ENCODE data around the gene RHO. TPM values are rescaled to one million over a fixed set of nuclear protein-coding genes. Genes with fewer than 3 reads are reported as not detected.

The RHO gene
- total RNA-seq, 2 donors from 2014 or later: not detected

DNA sequence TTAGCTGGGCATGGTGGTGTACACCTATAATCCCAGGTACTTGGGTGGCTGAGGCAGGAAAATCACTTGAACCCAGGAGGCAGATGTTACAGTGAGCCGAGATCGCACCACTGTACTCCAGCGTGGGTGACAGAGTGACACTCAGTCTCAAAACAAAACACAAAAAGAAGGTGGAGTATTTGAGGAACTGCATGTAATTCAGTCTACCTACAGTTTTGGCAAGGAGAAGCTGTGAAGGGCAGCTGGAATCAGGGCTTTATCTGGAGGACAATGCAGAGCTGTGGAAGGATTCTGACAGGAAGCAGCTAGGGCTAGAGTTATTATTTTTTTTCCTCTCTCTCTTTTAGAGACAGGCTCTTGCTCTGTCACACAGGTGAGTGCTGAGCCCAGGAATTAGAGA lies 21.4 kb downstream of the RHO start:
- TF ChIP-seq, protein P1, sequence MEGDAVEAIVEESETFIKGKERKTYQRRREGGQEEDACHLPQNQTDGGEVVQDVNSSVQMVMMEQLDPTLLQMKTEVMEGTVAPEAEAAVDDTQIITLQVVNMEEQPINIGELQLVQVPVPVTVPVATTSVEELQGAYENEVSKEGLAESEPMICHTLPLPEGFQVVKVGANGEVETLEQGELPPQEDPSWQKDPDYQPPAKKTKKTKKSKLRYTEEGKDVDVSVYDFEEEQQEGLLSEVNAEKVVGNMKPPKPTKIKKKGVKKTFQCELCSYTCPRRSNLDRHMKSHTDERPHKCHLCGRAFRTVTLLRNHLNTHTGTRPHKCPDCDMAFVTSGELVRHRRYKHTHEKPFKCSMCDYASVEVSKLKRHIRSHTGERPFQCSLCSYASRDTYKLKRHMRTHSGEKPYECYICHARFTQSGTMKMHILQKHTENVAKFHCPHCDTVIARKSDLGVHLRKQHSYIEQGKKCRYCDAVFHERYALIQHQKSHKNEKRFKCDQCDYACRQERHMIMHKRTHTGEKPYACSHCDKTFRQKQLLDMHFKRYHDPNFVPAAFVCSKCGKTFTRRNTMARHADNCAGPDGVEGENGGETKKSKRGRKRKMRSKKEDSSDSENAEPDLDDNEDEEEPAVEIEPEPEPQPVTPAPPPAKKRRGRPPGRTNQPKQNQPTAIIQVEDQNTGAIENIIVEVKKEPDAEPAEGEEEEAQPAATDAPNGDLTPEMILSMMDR (IDR thresholded peaks at IDR 0.05): no peak
- no peak for ATAC-seq (ENCODE audit: insufficient number of reproducible peaks, low FRiP score, low read depth)
- Histone ChIP-seq H3K27me3 (replicated peaks; ENCODE audit: insufficient read depth) (no peaks in the 10 kb centered on the region), H3K27ac (no peak overlapping the region), H3K36me3 (no peaks in the 10 kb centered on the region), H3K4me1 (ENCODE audit: control insufficient read depth in 1 of 2, low read depth in 2 of 2) (peaks cover 5 to 24% of the 10 kb centered on the region in 2 donors), H3K4me3 (no peak overlapping the region), H3K9me3 (no peaks in the 10 kb centered on the region)
- DNase-seq (ENCODE audit: low spot score): no peak

DNA sequence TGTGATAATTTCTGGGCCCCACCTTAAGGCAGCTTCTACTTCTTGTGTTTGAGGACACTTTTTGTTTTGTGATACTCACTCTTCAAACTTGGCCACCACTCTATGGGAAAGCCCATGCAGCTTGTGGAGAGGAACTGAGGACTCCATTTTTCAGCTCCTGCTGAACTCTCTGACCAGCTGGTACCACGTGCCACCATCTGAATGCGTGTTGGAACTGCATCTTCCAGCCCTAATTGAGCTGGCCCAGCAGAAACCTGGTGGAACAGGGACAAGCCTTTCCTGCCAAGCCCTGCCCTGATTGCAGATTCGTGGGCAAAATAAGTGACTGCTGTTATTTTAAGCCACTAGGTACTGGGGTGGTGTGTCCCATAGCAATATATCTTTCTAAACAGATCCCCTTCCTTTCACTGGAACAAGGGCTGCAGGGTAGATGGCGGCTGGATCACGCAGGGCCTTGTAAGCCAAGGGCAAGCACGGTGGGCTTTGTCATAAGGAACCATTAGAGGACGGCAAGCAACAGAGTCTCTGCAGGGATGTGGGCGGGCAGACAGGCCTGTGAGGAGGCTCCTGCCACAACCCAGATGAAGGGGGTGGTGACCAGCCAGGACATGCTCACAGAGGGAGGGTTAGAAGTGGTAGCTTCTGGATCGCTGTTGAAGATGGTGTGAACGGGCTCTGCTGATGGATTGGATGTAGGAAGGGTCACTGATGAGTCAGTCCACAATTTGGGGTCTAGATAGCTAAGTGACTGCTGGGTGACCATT lies 24.0 kb downstream of the RHO start:
- H3K36me3 ChIP-seq: no peaks in the 10 kb centered on the region
- no peaks in the 10 kb centered on the region for H3K9me3 ChIP-seq
- TF ChIP-seq, protein P1 (IDR thresholded peaks at IDR 0.05): no peak
- H3K27me3 ChIP-seq (replicated peaks; ENCODE audit: insufficient read depth): no peaks in the 10 kb centered on the region
- DNase-seq (ENCODE audit: low spot score) (no peak), ATAC-seq (ENCODE audit: insufficient number of reproducible peaks, low FRiP score, low read depth) (no peak)
- no peak overlapping the region for H3K4me3 ChIP-seq
- no peak overlapping the region for H3K27ac ChIP-seq
- H3K4me1 ChIP-seq (ENCODE audit: control insufficient read depth in 1 of 2, low read depth in 2 of 2): peaks cover 22 to 51% of the 10 kb centered on the region in 2 donors

DNA sequence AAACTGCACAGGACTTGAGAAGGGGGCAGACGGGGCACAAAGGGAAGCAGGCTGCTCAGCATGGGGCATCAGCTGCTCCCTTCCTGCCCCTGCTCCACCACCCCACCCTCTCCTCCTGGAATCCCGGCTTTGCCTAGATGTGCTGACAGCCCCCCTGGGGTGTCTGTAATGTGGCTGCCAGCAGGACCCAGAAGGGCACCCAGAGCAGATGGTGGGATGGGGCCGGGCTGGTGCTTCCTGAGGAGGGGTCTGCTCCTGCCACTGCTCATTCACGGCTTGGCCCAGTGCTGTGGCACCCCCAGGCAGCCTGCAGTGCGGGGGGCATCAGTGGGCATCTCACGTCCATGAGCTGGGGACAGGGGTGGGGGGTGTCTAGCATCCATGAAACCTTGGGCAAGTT lies 24.7 kb downstream of the RHO start:
- DNase-seq (ENCODE audit: low spot score) (no peak), ATAC-seq (ENCODE audit: insufficient number of reproducible peaks, low FRiP score, low read depth) (no peak)
- no peak overlapping the region for H3K4me3 ChIP-seq
- H3K27ac ChIP-seq: no peak overlapping the region
- H3K36me3 ChIP-seq: no peaks in the 10 kb centered on the region
- TF ChIP-seq, protein P1 (IDR thresholded peaks at IDR 0.05): no peak
- peaks cover 27 to 57% of the 10 kb centered on the region in 2 donors for H3K4me1 ChIP-seq (ENCODE audit: control insufficient read depth in 1 of 2, low read depth in 2 of 2)
- no peaks in the 10 kb centered on the region for H3K27me3 ChIP-seq (replicated peaks; ENCODE audit: insufficient read depth)
- H3K9me3 ChIP-seq: no peaks in the 10 kb centered on the region

DNA sequence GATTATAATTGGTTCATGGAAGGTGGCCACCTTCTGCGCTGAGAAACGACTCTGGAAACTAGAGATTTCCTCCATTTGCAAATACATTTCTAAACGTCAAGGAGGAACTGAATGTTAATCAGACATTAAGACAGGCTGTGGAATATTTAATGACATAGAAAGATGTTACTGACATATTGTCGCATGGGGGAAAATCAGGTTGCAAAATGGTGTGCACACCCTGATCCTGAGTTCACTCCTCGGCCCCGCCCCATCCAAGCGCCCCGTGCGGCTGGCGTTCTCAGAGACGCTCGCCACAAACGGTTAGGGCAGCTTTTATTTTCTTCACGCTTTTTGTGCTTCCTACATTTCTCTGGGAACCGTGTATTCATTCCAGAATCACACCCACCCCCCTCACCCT lies 25.3 kb downstream of the RHO start:
- Histone ChIP-seq H3K4me3 (no peak overlapping the region), H3K4me1 (ENCODE audit: control insufficient read depth in 1 of 2, low read depth in 2 of 2) (peaks cover 33 to 63% of the 10 kb centered on the region in 2 donors), H3K9me3 (no peaks in the 10 kb centered on the region), H3K36me3 (no peaks in the 10 kb centered on the region), H3K27me3 (replicated peaks; ENCODE audit: insufficient read depth) (no peaks in the 10 kb centered on the region), H3K27ac (no peak overlapping the region)
- DNase-seq (ENCODE audit: low spot score) (no peak), ATAC-seq (ENCODE audit: insufficient number of reproducible peaks, low FRiP score, low read depth) (no peak)
- TF ChIP-seq, protein P1 (IDR thresholded peaks at IDR 0.05): no peak

DNA sequence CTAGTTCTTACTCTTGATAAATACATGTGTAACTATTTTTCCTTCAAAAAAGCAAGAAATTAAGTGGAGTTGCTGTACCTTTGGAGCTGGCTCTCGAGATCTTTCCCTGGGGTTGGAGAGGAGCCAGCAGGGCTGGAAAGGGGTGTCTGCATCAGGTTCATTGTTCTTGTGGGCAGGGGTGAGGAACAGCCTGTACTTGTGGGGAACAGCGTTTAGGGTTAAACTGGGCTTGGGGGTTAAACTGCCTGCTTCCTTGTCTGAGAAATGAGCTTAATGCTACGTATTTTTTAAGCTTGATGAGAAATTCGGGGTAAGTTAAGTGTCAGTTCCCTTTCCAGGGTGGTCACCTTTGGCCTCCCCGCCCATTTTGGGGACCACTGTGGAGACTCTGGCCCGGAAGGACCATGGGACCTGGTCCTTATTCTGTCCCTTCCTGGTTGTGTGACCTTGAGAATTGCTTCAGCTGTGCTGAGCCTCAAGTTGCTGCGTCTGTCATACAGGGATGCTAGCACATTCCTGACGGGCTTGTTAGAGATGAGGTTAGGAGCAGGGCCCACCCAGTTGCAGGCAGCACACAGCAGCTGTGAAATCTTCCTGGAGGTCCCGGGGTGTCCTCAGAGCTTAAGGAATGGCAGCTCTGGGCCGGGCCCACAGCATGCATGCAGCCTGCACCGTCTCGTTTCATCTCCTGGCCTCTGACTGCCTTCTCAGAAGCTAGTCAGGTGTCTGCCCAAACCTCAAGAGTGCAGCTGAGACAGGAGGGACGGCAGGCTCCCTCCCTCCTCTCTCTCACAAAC lies 26.1 kb downstream of the RHO start:
- H3K36me3 ChIP-seq: no peaks in the 10 kb centered on the region
- H3K9me3 ChIP-seq: no peaks in the 10 kb centered on the region
- no peak for ATAC-seq (ENCODE audit: insufficient number of reproducible peaks, low FRiP score, low read depth)
- TF ChIP-seq, protein P1 (IDR thresholded peaks at IDR 0.05): no peak
- H3K27ac ChIP-seq: no peak overlapping the region
- H3K4me3 ChIP-seq: no peak overlapping the region
- peaks cover 41 to 71% of the 10 kb centered on the region in 2 donors for H3K4me1 ChIP-seq (ENCODE audit: control insufficient read depth in 1 of 2, low read depth in 2 of 2)
- DNase-seq (ENCODE audit: low spot score): no peak
- H3K27me3 ChIP-seq (replicated peaks; ENCODE audit: insufficient read depth): no peaks in the 10 kb centered on the region
